Astrocyte of the spinal cord (primary cell): ENCODE measurements around the gene ENPP3.
A peak's percentile ranks its signal among the peaks of the same experiment; 100 is the strongest.

ENCODE experiments used
- DNase-seq: peaks from one replicate; pipeline ENCODE4 v3.0.0; 2011; ENCODE audit warnings: low read depth, low spot score
- H3K4me3 ChIP-seq: 2 replicates; pipeline ENCODE4 v1.5.1; 2011; ENCODE audit warnings: low read depth, mild to moderate bottlenecking, low read length, moderate library complexity
- CTCF ChIP-seq: IDR thresholded peaks from 2 replicates; pipeline ENCODE4 v1.5.1; 2012; ENCODE audit warnings: low read depth, mild to moderate bottlenecking, low read length, inconsistent platforms
- in situ Hi-C: cut with HindIII; loops from 2 replicates; pipeline ENCODE4 v1.10.0; 2017; ENCODE audit warnings: low sequenced_read_pairs

Gene ENPP3

GRCh38 chr6:131600716-131601115 lies 36.4 kb upstream of the ENPP3 start:
- no peak for DNase-seq
- no peak overlapping the region for H3K4me3 ChIP-seq
- in situ Hi-C loops = no loop called here
- TF ChIP-seq CTCF = no peak

DNA sequence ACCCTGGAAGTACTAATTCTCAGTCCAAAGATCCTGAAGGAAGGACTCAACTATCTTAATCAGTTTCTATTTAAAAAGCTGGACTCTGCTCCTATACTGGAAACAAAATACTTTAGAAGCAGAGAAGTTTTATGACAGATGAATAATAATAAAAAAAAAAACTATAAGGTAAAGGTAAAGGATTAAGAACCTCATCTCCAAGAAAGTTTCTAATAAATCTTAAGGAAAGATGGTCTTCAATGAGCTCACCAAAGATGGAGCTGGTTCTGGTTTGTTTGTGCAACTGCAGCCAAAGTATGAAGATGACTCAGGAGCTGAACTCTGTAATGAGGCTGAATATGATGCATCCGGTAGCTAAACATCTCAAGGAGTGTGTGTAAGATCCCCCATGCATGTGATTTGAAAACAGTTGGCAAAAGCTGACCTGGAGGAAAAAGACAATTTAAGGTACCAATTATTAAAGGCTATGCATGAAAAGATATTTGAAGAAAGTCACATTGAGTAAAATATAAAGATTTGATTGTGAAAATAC lies 34.3 kb upstream of the ENPP3 start:
- TF ChIP-seq CTCF = no peak
- no peak overlapping the region for H3K4me3 ChIP-seq
- in situ Hi-C loops = no loop called here
- DNase-seq = peak; percentile 87

GRCh38 chr6:131613296-131613925 lies 23.7 kb upstream of the ENPP3 start:
- TF ChIP-seq CTCF = no peak
- DNase-seq = no peak
- no peak overlapping the region for H3K4me3 ChIP-seq
- in situ Hi-C loops = no loop called here

DNA sequence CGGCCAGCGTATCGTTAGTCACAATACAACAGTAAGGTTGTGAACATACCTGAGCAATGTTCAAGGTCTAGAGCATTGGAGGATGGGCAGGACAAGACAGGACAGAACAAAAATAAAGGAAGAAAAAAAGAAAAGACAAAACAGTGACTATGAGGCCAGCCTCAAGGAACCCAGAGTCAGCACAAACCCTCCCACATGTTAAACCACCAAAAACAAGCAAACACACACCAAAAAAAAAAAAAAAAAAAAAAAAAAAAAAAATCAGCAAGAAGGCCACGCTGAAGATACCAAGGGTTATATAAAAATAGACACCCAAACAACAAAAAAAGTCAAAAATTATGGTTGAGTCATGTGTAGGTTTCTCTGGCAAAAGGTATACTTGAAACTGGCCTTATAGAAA lies 21.8 kb upstream of the ENPP3 start:
- in situ Hi-C loops = no loop called here
- DNase-seq = no peak

GRCh38 chr6:131627724-131628682 lies 9.1 kb upstream of the ENPP3 start, which contains the start of gene MED23:
MED23 (minus strand) TSS chr6:131628242; CDS start chr6:131628049, 193 bp downstream.
- TF ChIP-seq CTCF = peak; percentile 100
- DNase-seq = peak; percentile 97
- H3K4me3 ChIP-seq = peak within 1 kb of the TSS; percentile 84
- in situ Hi-C loops = no loop called here

More for the DNA sequence above, 21.8 kb upstream of the ENPP3 start:
- no peak overlapping the region for H3K4me3 ChIP-seq
- TF ChIP-seq CTCF = no peak

DNA sequence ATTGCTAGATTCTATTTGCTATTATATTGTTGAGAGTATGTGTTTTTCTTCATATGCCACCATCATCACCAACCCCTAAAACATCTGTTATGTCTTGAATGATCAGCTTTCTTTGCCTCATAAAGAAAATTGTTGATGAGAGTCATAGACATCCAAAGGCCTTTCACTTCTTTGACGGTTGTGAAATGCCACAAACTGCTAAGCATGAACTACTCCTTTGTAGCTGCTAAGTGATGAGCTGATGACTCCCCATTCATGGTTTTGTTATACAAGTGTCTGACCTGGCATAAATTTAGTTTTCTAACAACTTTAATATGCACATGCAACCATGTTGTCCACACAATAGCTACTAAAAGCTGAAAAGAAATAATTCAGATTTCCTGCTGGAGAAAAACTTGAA lies 8.4 kb upstream of the ENPP3 start:
- DNase-seq = no peak
- in situ Hi-C loops = no loop called here
- TF ChIP-seq CTCF = no peak
- no peak overlapping the region for H3K4me3 ChIP-seq
